ENCODE measurements around the gene CFP.

GRCh38 chrX:47650164-47651042, 20.7 kb upstream of the CFP start, which contains the start of gene ELK1:
- TF ChIP-seq CTCF (IDR thresholded peaks at IDR 0.05; ENCODE audit: insufficient read depth, low read length) (no peak), REST (IDR thresholded peaks at IDR 0.05; ENCODE audit: insufficient replicate concordance, low read depth) (no peak)
